Psoas muscle (tissue), 8 donors: ENCODE measurements around the gene USF3. TPM values are rescaled to one million over a fixed set of nuclear protein-coding genes. Genes with fewer than 3 reads are reported as not detected.
A peak's percentile ranks its signal among the peaks of the same experiment; 100 is the strongest.

Source experiments
- ATAC-seq, 4 donors: fragments of 200-7000 bp; cut with Tn5 transposase; one replicate each; pipeline ENCODE4 v1.9.1; 2020; ENCODE audit warnings: moderate library complexity in 3 of 4, mild to moderate bottlenecking in 2 of 4
- DNase-seq, 2 donors: peaks; one replicate each; pipeline ENCODE4 v3.0.0-alpha.2; 2020
- H3K27ac ChIP-seq: fragments of 200-600 bp; one replicate; pipeline ENCODE4 v1.8.0; 2022
- H3K27me3 ChIP-seq, 3 donors: fragments of 200-600 bp in 1 of 3; one replicate each; pipeline versions ENCODE4 v1.6.1 to v1.8.0; 2013 to 2022; ENCODE audit warnings: low read length in 2 of 3, mild to moderate bottlenecking in 2 of 3, moderate library complexity in 1 of 3; ENCODE audit not compliant: insufficient read depth in 3 of 3
- H3K36me3 ChIP-seq, 2 donors: fragments of 200-600 bp in 1 of 2; one replicate each; pipeline versions ENCODE4 v1.6.1 to v1.8.0; 2013 to 2022; ENCODE audit warnings: low read depth in 1 of 2, mild to moderate bottlenecking in 1 of 2, moderate library complexity in 1 of 2; ENCODE audit not compliant: insufficient read depth in 1 of 2
- H3K4me1 ChIP-seq: fragments of 200-600 bp; one replicate; pipeline ENCODE4 v1.8.0; 2022
- H3K4me3 ChIP-seq: fragments of 200-600 bp; one replicate; pipeline ENCODE4 v1.8.0; 2022; ENCODE audit warnings: mild to moderate bottlenecking
- H3K9me3 ChIP-seq: fragments of 200-600 bp; one replicate; pipeline ENCODE4 v1.8.0; 2022
- CTCF ChIP-seq: fragments of 200-600 bp; IDR thresholded peaks from one replicate; pipeline ENCODE4 v1.8.0; 2022; ENCODE audit warnings: antibody characterized with exemption
- WGBS, 3 donors: extraction: QIAGEN DNeasy Blood & Tissue Kit; methylation state at CpG; one replicate each; pipeline versions ENCODE4 v1.1.6 to v1.1.7; 2013; 5-methylcytosine and 5-hydroxymethylcytosine counted together
- intact Hi-C, 2 donors: fragments of 100-400 bp; cut with DNase I; formaldehyde crosslinking; loops; one replicate each; pipeline versions ENCODE4 v1.11.0 to v1.14.2; 2022
- polyA plus RNA-seq, 3 donors: library from polyadenylated mRNA; stranded (reverse); fragments of 200-250 nt; gene quantifications; one replicate each; pipeline ENCODE4 v1.2.3, GENCODE V29; 2013
- total RNA-seq, 4 donors: library from RNA; stranded (reverse); fragmentation: NEBNext Ultra II Directional in 2 of 4; extraction: Animal tissue kit (Norgen Biotek cat#: 25700) in 2 of 4; gene quantifications; one replicate each; pipeline versions ENCODE4 v1.2.1 to v1.2.4, GENCODE V29; 2021 to 2023
- donor health status: healthy with polysubstance abuse.
- donor health status: DM: no; HTN: no; CAD: no; lungs with moderate emphysema.
- donor health status: Bipolar disorder and iron deficiency.
- donor health status: healthy.
- donor health status: DM: yes; HTN: yes; CAD: no.
- donor health status: DM: no; HTN: no; CAD: no.
- donor health status: DM: no; HTN: no; CAD: no.
- donor health status: DM: yes; HTN: yes; CAD: no.

The USF3 gene
- total and polyA plus RNA-seq, 7 donors: 6.3 to 35.4 (median 20.4) TPM

DNA sequence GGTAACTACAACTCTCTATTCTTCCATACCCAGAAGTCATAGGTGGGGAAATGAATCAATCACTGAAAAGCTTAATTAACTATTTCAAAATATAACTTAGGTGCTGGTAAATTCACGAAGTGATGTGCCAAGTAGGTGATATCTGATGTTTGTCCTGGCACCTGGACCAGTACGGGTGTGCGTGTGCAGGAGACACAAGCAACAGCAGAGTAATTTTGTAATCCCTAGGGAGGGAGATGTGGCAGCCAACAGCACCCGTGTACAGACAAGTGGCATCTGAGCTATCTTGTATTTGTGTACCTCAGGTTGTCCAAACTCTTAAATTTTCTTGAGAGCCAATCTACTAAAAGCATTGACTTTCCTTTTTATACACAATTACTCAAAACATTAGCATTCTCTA is 22.8 kb downstream of the USF3 start:
- DNase-seq (no peak), ATAC-seq (peak in 2 of 4 donors; percentile 66 to 67)
- no peaks in the 10 kb centered on the region for H3K9me3 ChIP-seq
- H3K4me1 ChIP-seq: peaks cover 19% of the 10 kb centered on the region
- TF ChIP-seq CTCF: no peak
- WGBS, 3 donors: 28 to 39% (median 36%) methylated on average over 4 of the region's 4 CpGs
- no peaks in the 10 kb centered on the region for H3K27me3 ChIP-seq
- peaks cover 10 to 64% of the 10 kb centered on the region in 2 donors for H3K36me3 ChIP-seq
- H3K4me3 ChIP-seq: no peak overlapping the region
- intact Hi-C loops: no loop called here
- H3K27ac ChIP-seq: peak overlapping the region; percentile 5

- ATAC-seq: peak in 1 of 4 donors; percentile 37
- intact Hi-C loops: no loop called here
- H3K36me3 ChIP-seq: peaks cover 3 to 54% of the 10 kb centered on the region in 2 donors
- DNase-seq: no peak
- no peak for TF ChIP-seq CTCF
- 29 to 46% (median 34%) methylated on average over 4 of the region's 4 CpGs for WGBS, 3 donors
- H3K27me3 ChIP-seq: no peaks in the 10 kb centered on the region
- H3K9me3 ChIP-seq: no peaks in the 10 kb centered on the region
- H3K27ac ChIP-seq: peak overlapping the region; percentile 13
- peaks cover 30% of the 10 kb centered on the region for H3K4me1 ChIP-seq
- no peak overlapping the region for H3K4me3 ChIP-seq
Observed at GRCh38 chr3:113668015-113668414, 28.4 kb downstream of the USF3 start.

DNA sequence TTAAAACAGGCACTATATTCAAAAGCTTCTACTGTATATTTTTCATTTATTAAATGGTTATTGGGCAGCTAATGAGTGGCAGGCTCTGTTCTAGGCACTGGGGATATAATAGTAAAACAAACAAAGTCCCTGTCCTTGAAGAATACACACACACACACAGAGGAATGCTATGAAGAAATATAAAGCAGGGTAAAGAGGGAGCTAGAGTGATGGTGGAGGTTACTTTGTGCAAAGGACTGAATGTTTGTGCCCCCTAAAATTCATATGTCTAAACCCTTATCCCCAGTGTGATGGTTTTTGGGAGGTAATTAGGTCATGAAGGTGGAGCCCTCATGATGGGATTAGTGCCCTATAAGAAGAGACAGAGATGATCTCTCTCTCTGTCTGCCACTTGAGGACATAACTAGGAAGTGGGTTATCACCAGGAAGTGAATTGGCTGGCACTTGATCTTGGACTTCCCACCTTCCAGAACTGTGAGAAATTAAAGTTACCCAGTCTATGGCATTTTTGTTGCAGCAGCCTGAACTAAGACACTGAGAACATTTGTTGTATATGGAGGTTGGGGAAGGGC is 31.8 kb downstream of the USF3 start:
- ATAC-seq: no peak
- no peak for DNase-seq
- TF ChIP-seq CTCF: no peak
- intact Hi-C loops: no loop called here
- Histone ChIP-seq H3K9me3 (no peaks in the 10 kb centered on the region), H3K4me1 (peaks cover 41% of the 10 kb centered on the region), H3K36me3 (peaks cover 11 to 50% of the 10 kb centered on the region in 2 donors), H3K4me3 (no peak overlapping the region), H3K27me3 (no peaks in the 10 kb centered on the region), H3K27ac (peak overlapping the region; percentile 85)

DNA sequence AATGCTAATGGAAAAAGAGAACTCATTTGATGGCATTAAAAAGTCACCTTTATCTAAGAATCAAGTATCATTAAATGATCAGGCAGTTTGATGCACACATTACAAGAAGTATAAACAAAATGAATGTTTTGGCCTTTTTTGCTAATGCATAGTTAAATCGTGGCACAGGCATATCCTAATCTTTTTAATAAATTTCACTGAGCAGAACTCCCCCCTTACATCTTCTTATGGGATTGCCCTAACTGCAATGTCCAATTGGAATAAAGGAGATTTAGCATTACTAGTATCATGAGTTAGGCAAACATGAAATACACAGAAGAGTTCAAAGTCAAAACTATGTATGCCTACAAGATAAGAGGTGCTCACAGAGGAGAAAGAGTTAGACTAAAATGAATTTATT is 32.7 kb downstream of the USF3 start:
- H3K36me3 ChIP-seq: peaks cover 16 to 58% of the 10 kb centered on the region in 2 donors
- WGBS, 3 donors: 82 to 100% (median 95%) methylated on average over 1 of the region's 1 CpG

More for the DNA sequence above, 32.7 kb downstream of the USF3 start:
- ATAC-seq (no peak), DNase-seq (no peak)
- no peak for TF ChIP-seq CTCF
- H3K4me1 ChIP-seq: peaks cover 41% of the 10 kb centered on the region
- H3K27me3 ChIP-seq: no peaks in the 10 kb centered on the region
- H3K9me3 ChIP-seq: no peaks in the 10 kb centered on the region
- no peak overlapping the region for H3K4me3 ChIP-seq
- H3K27ac ChIP-seq: peak overlapping the region; percentile 85
- intact Hi-C loops: no loop called here
